Measurements from ENCODE around the gene IQSEC1. TPM values are rescaled to one million over a fixed set of nuclear protein-coding genes. Genes with fewer than 3 reads are reported as not detected.

The IQSEC1 gene
- 19.0 and 33.5 TPM in 2 replicates for total RNA-seq

DNA sequence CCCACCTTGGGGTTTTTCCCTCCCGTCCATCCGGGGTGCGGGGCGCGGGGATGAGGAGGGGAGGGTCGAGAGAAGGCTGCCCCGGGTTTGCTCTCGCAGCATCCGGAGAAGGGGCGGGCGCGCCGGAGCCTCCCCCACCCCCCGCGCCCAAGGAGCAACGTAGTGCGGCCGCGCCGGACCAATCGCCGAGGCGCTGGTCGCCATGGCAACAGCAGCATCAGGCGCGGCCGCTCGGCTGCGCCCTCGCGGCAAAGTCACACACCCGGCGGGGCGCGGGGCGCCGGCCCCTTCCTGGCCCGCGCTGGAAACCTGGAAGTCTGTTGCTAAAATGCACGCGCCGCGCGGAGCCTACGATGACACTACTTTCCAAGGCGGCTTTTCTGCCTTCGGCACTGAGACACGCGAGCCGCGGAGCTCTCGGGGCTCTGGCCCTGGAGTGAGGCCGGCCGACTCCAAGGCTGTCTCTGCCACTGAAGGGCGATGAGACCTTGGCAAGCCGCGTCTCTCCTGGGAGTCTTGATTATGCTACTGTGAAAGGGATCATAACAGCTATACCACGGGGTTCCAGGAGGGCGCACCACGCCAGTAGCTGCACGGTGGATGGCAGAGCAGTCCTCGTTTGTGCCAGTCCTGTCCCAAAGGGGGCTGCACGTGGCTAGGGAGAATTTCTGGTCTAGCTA lies at the start of gene IQSEC1:
TSS of gene IQSEC1 (minus strand) at position 104 of the 680 bp plus-strand sequence. CDS start 415 bp downstream, outside the sequence.

Other genes starting within 250 kb of the IQSEC1 start
- 535 and 648 TPM in 2 replicates for gene RPL32, start 231.9 kb downstream of the IQSEC1 start, total RNA-seq